ENCODE data around the gene CMIP.

Gene CMIP

DNA sequence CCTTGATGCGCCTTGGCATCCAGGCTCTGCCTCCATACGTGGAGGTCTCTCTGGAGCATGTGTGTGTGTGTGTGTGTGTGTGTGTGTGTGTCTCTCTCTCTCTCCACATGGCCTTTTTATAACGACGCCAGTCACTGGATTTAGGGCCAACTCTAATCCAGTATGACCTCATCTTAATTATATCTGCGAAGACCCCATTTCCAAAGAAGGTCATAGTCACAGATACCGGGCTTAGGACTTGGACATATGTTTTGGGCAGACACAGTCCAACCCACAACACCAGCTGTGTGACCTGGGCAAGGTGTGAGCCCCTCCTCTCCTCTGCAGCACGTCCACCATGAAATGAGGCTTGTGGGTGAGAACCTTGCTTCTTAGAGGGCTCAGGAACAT is 196.1 kb downstream of the CMIP start:
- no peaks in the 10 kb centered on the region for H3K27me3 ChIP-seq (ENCODE audit: control insufficient read depth in 2 of 2, insufficient read depth in 2 of 2, low read length in 2 of 2)
- H3K4me3 ChIP-seq (ENCODE audit: low read length in 2 of 2), result no peak overlapping the region
- H3K27ac ChIP-seq (ENCODE audit: low read depth in 2 of 2, low read length in 2 of 2), result no peak overlapping the region
- H3K4me1 ChIP-seq (ENCODE audit: control insufficient read depth in 2 of 2, insufficient read depth in 2 of 2, low read length in 2 of 2), result no peaks in the 10 kb centered on the region
- no peak overlapping the region for H3K9ac ChIP-seq (ENCODE audit: low read depth in 1 of 2, low read length in 2 of 2)
- H3K36me3 ChIP-seq (ENCODE audit: control insufficient read depth in 2 of 2, insufficient read depth in 2 of 2, low read length in 2 of 2), result peaks cover 0 to 6% of the 10 kb centered on the region in 2 donors
- H3K9me3 ChIP-seq (ENCODE audit: control insufficient read depth in 2 of 2, low read length in 2 of 2), result no peaks in the 10 kb centered on the region

DNA sequence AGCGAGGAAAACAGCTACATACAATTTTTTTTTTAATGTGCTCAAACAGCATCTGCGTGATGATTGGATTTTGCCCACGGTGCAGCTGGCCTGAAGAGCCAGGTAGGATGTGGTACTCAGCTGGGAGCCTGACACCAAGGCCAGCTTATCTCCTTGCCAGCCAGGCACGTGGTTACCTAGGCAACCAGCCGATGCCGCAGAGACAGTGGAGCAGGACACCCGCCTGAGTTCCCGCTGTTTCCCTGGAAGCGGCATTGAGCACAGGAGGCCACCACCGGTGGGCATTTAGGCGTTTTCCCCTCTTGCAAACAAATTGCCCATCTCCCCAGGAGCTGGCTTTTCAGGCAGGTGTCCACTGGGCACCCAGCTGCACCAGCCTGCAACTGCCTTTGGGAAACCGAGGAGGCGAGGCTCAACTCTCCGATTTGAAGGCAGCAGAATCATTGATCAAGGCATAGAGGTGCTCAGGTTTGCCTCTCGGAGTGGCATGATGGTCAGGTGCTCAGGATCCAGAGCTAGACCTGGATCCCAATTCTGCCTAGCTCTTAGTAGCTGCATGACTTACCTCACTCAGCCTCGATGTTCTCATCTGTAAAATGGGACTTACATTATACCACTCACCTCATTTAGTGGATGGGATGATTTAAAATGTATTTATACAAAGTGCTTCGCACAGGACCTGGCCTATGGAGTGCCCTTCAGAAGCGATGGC is 196.9 kb downstream of the CMIP start:
- H3K27ac ChIP-seq (ENCODE audit: low read depth in 2 of 2, low read length in 2 of 2), result no peak overlapping the region

DNA sequence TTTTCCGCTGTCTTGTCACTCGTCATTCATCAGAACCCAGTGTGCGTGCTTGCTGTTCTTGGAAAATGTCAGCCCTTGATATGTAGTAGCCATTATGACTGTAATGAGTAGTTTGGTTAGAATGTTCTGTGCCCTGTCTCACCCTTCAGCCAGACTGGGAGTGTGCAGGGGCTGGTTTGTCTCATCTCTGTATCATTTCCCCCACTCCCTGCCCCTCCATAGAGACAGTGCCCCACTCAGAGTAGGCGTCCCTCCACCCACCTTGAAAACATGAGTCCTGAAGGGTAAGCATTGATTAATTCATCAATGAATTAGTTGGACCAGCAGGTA is 197.5 kb downstream of the CMIP start:
- H3K27me3 ChIP-seq (ENCODE audit: control insufficient read depth in 2 of 2, insufficient read depth in 2 of 2, low read length in 2 of 2), result no peaks in the 10 kb centered on the region
- H3K4me1 ChIP-seq (ENCODE audit: control insufficient read depth in 2 of 2, insufficient read depth in 2 of 2, low read length in 2 of 2), result no peaks in the 10 kb centered on the region
- no peaks in the 10 kb centered on the region for H3K9me3 ChIP-seq (ENCODE audit: control insufficient read depth in 2 of 2, low read length in 2 of 2)
- no peak overlapping the region for H3K9ac ChIP-seq (ENCODE audit: low read depth in 1 of 2, low read length in 2 of 2)
- H3K4me3 ChIP-seq (ENCODE audit: low read length in 2 of 2), result no peak overlapping the region
- H3K36me3 ChIP-seq (ENCODE audit: control insufficient read depth in 2 of 2, insufficient read depth in 2 of 2, low read length in 2 of 2), result peaks cover 0 to 6% of the 10 kb centered on the region in 2 donors
- H3K27ac ChIP-seq (ENCODE audit: low read depth in 2 of 2, low read length in 2 of 2), result no peak overlapping the region

More for the DNA sequence above, 196.9 kb downstream of the CMIP start:
- peaks cover 0 to 6% of the 10 kb centered on the region in 2 donors for H3K36me3 ChIP-seq (ENCODE audit: control insufficient read depth in 2 of 2, insufficient read depth in 2 of 2, low read length in 2 of 2)
- H3K27me3 ChIP-seq (ENCODE audit: control insufficient read depth in 2 of 2, insufficient read depth in 2 of 2, low read length in 2 of 2), result no peaks in the 10 kb centered on the region
- H3K9me3 ChIP-seq (ENCODE audit: control insufficient read depth in 2 of 2, low read length in 2 of 2), result no peaks in the 10 kb centered on the region
- H3K4me1 ChIP-seq (ENCODE audit: control insufficient read depth in 2 of 2, insufficient read depth in 2 of 2, low read length in 2 of 2), result no peaks in the 10 kb centered on the region
- H3K4me3 ChIP-seq (ENCODE audit: low read length in 2 of 2), result no peak overlapping the region
- no peak overlapping the region for H3K9ac ChIP-seq (ENCODE audit: low read depth in 1 of 2, low read length in 2 of 2)

DNA sequence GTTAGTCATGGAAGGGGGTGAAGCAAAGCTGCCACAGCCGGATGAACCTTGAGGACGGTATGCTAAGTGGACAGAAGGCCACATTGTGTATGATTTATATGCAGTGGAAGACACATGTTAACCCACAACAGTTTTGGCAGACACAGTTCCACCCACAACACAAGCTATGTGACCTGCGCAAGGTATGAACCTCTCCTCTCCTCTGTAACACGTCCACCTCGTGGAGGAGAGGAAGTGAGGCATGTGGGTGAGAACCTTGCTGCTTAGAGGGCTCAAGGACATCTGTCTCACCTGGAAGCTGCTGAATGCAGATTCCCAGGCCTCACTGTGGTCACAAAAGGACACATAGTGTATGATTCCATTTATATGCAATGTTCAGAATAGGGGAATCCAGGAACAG is 198.3 kb downstream of the CMIP start:
- Histone ChIP-seq H3K9ac (ENCODE audit: low read depth in 1 of 2, low read length in 2 of 2) (no peak overlapping the region), H3K27ac (ENCODE audit: low read depth in 2 of 2, low read length in 2 of 2) (no peak overlapping the region), H3K27me3 (ENCODE audit: control insufficient read depth in 2 of 2, insufficient read depth in 2 of 2, low read length in 2 of 2) (no peaks in the 10 kb centered on the region), H3K36me3 (ENCODE audit: control insufficient read depth in 2 of 2, insufficient read depth in 2 of 2, low read length in 2 of 2) (peaks cover 0 to 6% of the 10 kb centered on the region in 2 donors), H3K9me3 (ENCODE audit: control insufficient read depth in 2 of 2, low read length in 2 of 2) (no peaks in the 10 kb centered on the region), H3K4me3 (ENCODE audit: low read length in 2 of 2) (no peak overlapping the region), H3K4me1 (ENCODE audit: control insufficient read depth in 2 of 2, insufficient read depth in 2 of 2, low read length in 2 of 2) (no peaks in the 10 kb centered on the region)

DNA sequence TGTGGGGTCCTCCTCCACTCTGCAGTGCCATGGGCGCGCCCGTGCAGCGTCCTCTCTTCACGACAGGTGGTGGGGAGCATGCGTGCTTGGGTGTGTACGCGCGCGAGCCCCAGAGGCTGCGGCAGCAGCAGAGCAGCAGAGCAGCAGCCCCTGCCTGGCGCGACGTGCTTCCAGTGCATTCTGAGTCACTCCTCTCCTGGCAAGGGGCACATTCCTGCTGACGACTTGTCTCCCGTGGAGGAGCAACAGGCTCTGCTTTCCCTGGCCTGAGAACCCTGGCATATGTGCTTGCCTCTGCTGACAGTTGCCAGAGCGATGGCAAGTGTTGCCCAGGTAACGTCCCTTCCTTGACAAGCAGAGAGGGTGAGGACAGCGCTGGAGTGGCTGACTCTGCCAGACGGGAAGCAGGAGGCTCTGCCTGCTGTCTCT is 200.7 kb downstream of the CMIP start:
- H3K4me3 ChIP-seq (ENCODE audit: low read length in 2 of 2), result no peak overlapping the region
- peak overlapping the region in 1 of 2 donors; percentile 2 for H3K27ac ChIP-seq (ENCODE audit: low read depth in 2 of 2, low read length in 2 of 2)

DNA sequence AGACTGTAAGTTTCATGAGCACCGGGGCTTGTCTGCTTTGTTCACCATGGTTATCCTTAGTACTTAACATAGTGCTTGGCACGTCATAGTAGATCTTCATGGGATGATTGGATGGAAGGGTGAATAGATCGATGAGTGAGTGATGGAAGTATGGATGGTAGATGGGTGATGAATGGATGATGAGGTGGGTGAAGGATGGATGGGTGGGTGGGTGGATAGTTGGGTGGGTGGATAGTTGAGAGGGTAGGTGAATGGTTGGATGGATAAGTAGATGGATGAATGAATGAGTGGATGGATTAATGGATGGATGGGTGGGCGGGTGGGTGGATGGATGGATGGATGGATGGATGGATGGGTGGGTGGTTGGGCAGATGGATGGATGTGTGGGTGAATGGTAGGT is 201.3 kb downstream of the CMIP start:
- Histone ChIP-seq H3K4me3 (ENCODE audit: low read length in 2 of 2) (no peak overlapping the region), H3K9me3 (ENCODE audit: control insufficient read depth in 2 of 2, low read length in 2 of 2) (no peaks in the 10 kb centered on the region), H3K27ac (ENCODE audit: low read depth in 2 of 2, low read length in 2 of 2) (no peak overlapping the region), H3K4me1 (ENCODE audit: control insufficient read depth in 2 of 2, insufficient read depth in 2 of 2, low read length in 2 of 2) (peaks cover 4 to 6% of the 10 kb centered on the region in 2 donors), H3K36me3 (ENCODE audit: control insufficient read depth in 2 of 2, insufficient read depth in 2 of 2, low read length in 2 of 2) (peaks cover 3 to 4% of the 10 kb centered on the region in 2 donors), H3K9ac (ENCODE audit: low read depth in 1 of 2, low read length in 2 of 2) (no peak overlapping the region), H3K27me3 (ENCODE audit: control insufficient read depth in 2 of 2, insufficient read depth in 2 of 2, low read length in 2 of 2) (no peaks in the 10 kb centered on the region)

More for the DNA sequence above, 200.7 kb downstream of the CMIP start:
- Histone ChIP-seq H3K9ac (ENCODE audit: low read depth in 1 of 2, low read length in 2 of 2) (no peak overlapping the region), H3K4me1 (ENCODE audit: control insufficient read depth in 2 of 2, insufficient read depth in 2 of 2, low read length in 2 of 2) (peaks cover 0 to 6% of the 10 kb centered on the region in 2 donors), H3K9me3 (ENCODE audit: control insufficient read depth in 2 of 2, low read length in 2 of 2) (no peaks in the 10 kb centered on the region), H3K27me3 (ENCODE audit: control insufficient read depth in 2 of 2, insufficient read depth in 2 of 2, low read length in 2 of 2) (no peaks in the 10 kb centered on the region), H3K36me3 (ENCODE audit: control insufficient read depth in 2 of 2, insufficient read depth in 2 of 2, low read length in 2 of 2) (peaks cover 3 to 6% of the 10 kb centered on the region in 2 donors)

DNA sequence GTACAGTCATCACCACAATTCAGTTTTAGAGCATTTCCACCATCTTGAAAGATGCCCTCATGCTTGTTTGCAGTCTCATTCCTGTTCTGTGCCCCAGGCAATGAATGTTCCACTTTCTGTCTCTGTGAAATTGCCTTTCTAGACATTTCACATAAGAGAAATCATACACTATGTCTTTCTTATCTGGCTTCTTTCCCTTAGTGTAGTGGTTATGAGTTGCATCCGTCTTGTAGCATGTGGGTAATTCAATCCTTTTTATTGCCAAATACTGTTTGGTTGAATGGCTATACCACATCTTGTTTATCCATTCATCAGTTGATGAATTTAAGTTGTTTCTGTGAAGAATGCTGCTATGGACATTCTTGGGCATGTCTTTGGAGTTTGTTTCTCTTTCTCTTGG is 202.0 kb downstream of the CMIP start:
- no peaks in the 10 kb centered on the region for H3K27me3 ChIP-seq (ENCODE audit: control insufficient read depth in 2 of 2, insufficient read depth in 2 of 2, low read length in 2 of 2)
- no peak overlapping the region for H3K9ac ChIP-seq (ENCODE audit: low read depth in 1 of 2, low read length in 2 of 2)
- H3K9me3 ChIP-seq (ENCODE audit: control insufficient read depth in 2 of 2, low read length in 2 of 2), result no peaks in the 10 kb centered on the region
- H3K36me3 ChIP-seq (ENCODE audit: control insufficient read depth in 2 of 2, insufficient read depth in 2 of 2, low read length in 2 of 2), result peaks cover 3 to 5% of the 10 kb centered on the region in 2 donors
- H3K4me3 ChIP-seq (ENCODE audit: low read length in 2 of 2), result no peak overlapping the region
- peaks cover 4 to 6% of the 10 kb centered on the region in 2 donors for H3K4me1 ChIP-seq (ENCODE audit: control insufficient read depth in 2 of 2, insufficient read depth in 2 of 2, low read length in 2 of 2)
- no peak overlapping the region for H3K27ac ChIP-seq (ENCODE audit: low read depth in 2 of 2, low read length in 2 of 2)

DNA sequence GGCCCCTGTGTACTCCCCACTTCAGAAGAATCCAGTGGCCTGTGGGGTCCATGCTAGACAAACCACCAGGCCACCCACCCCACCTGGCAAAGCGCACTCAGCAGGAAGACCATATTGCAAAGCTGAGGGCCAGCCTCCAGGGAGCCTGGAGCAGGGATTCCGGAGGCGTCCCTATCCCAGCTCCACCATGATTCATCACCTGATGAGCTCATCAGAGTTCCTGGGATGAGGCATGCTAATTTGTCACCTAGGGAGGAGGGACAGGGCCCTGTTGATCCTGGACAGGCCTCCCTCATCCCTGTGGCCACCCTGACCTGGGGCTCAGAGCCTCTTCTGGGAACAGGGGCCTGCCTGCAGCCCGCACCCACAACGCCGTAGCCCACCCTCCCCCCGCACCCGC is 202.9 kb downstream of the CMIP start:
- no peaks in the 10 kb centered on the region for H3K9me3 ChIP-seq (ENCODE audit: control insufficient read depth in 2 of 2, low read length in 2 of 2)
- H3K9ac ChIP-seq (ENCODE audit: low read depth in 1 of 2, low read length in 2 of 2), result no peak overlapping the region
- no peak overlapping the region for H3K4me3 ChIP-seq (ENCODE audit: low read length in 2 of 2)
- peaks cover 7% of the 10 kb centered on the region in 2 donors for H3K36me3 ChIP-seq (ENCODE audit: control insufficient read depth in 2 of 2, insufficient read depth in 2 of 2, low read length in 2 of 2)
- H3K27ac ChIP-seq (ENCODE audit: low read depth in 2 of 2, low read length in 2 of 2), result no peak overlapping the region
- peaks cover 4 to 6% of the 10 kb centered on the region in 2 donors for H3K4me1 ChIP-seq (ENCODE audit: control insufficient read depth in 2 of 2, insufficient read depth in 2 of 2, low read length in 2 of 2)
- H3K27me3 ChIP-seq (ENCODE audit: control insufficient read depth in 2 of 2, insufficient read depth in 2 of 2, low read length in 2 of 2), result no peaks in the 10 kb centered on the region

DNA sequence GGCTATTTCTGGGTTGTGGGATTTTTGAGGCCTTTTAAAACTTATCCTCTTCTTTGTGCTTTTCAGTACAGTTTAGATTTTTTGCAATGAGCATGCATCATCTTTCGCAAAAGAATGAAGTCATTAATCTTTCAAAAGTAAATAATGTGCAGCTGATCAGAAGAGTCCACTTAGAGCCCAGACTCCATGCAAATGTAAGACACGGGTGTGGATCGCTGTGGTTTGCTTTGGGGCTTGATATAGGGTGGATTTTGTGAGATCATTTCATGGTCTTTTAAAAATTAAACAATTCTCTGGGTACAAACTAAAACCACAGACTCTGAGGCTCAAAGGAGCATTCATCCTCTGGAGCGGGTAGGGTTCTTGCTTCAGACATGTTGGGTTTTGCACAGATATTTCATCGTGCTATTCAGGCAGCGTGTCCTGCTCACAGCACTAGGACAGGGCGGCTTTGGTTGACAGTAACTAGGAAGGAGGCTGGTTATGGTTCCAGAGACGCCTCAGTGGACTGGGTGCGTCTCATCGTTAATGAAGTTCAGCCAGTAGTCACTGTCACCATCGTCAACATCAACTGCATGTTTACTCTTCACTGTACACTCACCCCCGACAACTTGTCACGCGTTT is 205.1 kb downstream of the CMIP start:
- Histone ChIP-seq H3K9ac (ENCODE audit: low read depth in 1 of 2, low read length in 2 of 2) (no peak overlapping the region), H3K4me1 (ENCODE audit: control insufficient read depth in 2 of 2, insufficient read depth in 2 of 2, low read length in 2 of 2) (peaks cover 4 to 6% of the 10 kb centered on the region in 2 donors), H3K4me3 (ENCODE audit: low read length in 2 of 2) (no peak overlapping the region), H3K9me3 (ENCODE audit: control insufficient read depth in 2 of 2, low read length in 2 of 2) (no peaks in the 10 kb centered on the region), H3K27me3 (ENCODE audit: control insufficient read depth in 2 of 2, insufficient read depth in 2 of 2, low read length in 2 of 2) (no peaks in the 10 kb centered on the region), H3K27ac (ENCODE audit: low read depth in 2 of 2, low read length in 2 of 2) (peak overlapping the region; percentile 42 to 70), H3K36me3 (ENCODE audit: control insufficient read depth in 2 of 2, insufficient read depth in 2 of 2, low read length in 2 of 2) (peaks cover 7 to 19% of the 10 kb centered on the region in 2 donors)

DNA sequence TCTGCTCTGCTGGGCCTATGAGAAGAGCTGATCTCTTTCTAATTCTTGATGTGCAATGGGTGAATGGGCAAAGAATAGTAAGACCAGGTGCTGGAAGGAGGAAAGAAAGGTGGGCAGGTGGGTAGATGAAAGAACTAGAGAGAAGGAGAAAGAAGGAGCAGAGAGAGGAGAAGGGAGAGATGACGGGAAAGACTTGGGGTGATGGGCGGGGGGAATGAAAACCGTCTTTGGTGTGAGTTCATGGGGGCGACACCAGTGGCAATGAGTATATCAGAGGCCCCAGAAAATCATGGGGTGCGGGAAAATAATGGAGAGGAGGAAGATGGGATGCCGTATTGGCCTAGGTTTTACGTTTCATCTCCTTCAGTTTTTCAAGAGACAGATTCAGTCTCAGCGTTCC is 205.7 kb downstream of the CMIP start:
- H3K36me3 ChIP-seq (ENCODE audit: control insufficient read depth in 2 of 2, insufficient read depth in 2 of 2, low read length in 2 of 2), result peaks cover 11 to 19% of the 10 kb centered on the region in 2 donors
- H3K27ac ChIP-seq (ENCODE audit: low read depth in 2 of 2, low read length in 2 of 2), result peak overlapping the region; percentile 56 to 70

More for the DNA sequence above, 205.7 kb downstream of the CMIP start:
- Histone ChIP-seq H3K9ac (ENCODE audit: low read depth in 1 of 2, low read length in 2 of 2) (no peak overlapping the region), H3K4me3 (ENCODE audit: low read length in 2 of 2) (no peak overlapping the region), H3K4me1 (ENCODE audit: control insufficient read depth in 2 of 2, insufficient read depth in 2 of 2, low read length in 2 of 2) (peaks cover 4 to 6% of the 10 kb centered on the region in 2 donors), H3K9me3 (ENCODE audit: control insufficient read depth in 2 of 2, low read length in 2 of 2) (no peaks in the 10 kb centered on the region), H3K27me3 (ENCODE audit: control insufficient read depth in 2 of 2, insufficient read depth in 2 of 2, low read length in 2 of 2) (no peaks in the 10 kb centered on the region)

All from mucosa of rectum (tissue), 2 donors.